Fibroblast of peridontal ligament (primary cell): ENCODE results near the gene DOCK11.
A peak's percentile ranks its signal among the peaks of the same experiment; 100 is the strongest.

ENCODE experiments used
- DNase-seq: peaks from one replicate; pipeline ENCODE4 v3.0.0-alpha.2; 2010; ENCODE audit errors: extremely low read depth

The DOCK11 gene

GRCh38 chrX:118502161-118502789 is 6.7 kb downstream of the DOCK11 start:
- no peak for DNase-seq

- no peak for DNase-seq
These were observed 7.8 kb downstream of the DOCK11 start for GRCh38 chrX:118503260-118504041.

GRCh38 chrX:118504581-118504980 is 9.0 kb downstream of the DOCK11 start:
- DNase-seq, result no peak

GRCh38 chrX:118506805-118507480 is 11.3 kb downstream of the DOCK11 start:
- no peak for DNase-seq

GRCh38 chrX:118507766-118508165 is 12.2 kb downstream of the DOCK11 start:
- no peak for DNase-seq

GRCh38 chrX:118508221-118508620 is 12.6 kb downstream of the DOCK11 start:
- DNase-seq, result no peak

GRCh38 chrX:118508635-118509034 is 13.0 kb downstream of the DOCK11 start:
- no peak for DNase-seq

GRCh38 chrX:118510111-118510510 is 14.5 kb downstream of the DOCK11 start:
- DNase-seq, result no peak

- DNase-seq, result peak; percentile 39
These were observed 17.7 kb downstream of the DOCK11 start for GRCh38 chrX:118513120-118513898.

- DNase-seq, result peak; percentile 69
These were observed 24.0 kb downstream of the DOCK11 start for GRCh38 chrX:118519411-118520215.

- DNase-seq, result peak; percentile 89
These were observed 24.9 kb downstream of the DOCK11 start for GRCh38 chrX:118520216-118521206.

- peak; percentile 80 for DNase-seq
These were observed 25.8 kb downstream of the DOCK11 start for GRCh38 chrX:118521435-118521834.

- DNase-seq, result no peak
These were observed 26.8 kb downstream of the DOCK11 start for GRCh38 chrX:118522230-118522926.

GRCh38 chrX:118523920-118524319 is 28.3 kb downstream of the DOCK11 start:
- no peak for DNase-seq

GRCh38 chrX:118524344-118524743 is 28.7 kb downstream of the DOCK11 start:
- DNase-seq, result no peak

GRCh38 chrX:118525174-118525730 is 29.6 kb downstream of the DOCK11 start:
- no peak for DNase-seq

- no peak for DNase-seq
These were observed 30.5 kb downstream of the DOCK11 start for GRCh38 chrX:118526149-118526548.

- DNase-seq, result no peak
These were observed 32.6 kb downstream of the DOCK11 start for GRCh38 chrX:118528071-118528737.
